ENCODE measurements around the gene TRIM50. TPM values are rescaled to one million over a fixed set of nuclear protein-coding genes. Genes with fewer than 3 reads are reported as not detected.
"Not testable (repeated sequence)": the region's sequence is repeated elsewhere in the genome, so short reads cannot be mapped to it uniquely, and the experiment has no call there.

The TRIM50 gene
- total and polyA plus RNA-seq, 2 of the 4 experiments (the other 2 are of a cell fraction): not detected

GRCh38 chr7:73311421-73311820, 16.5 kb downstream of the TRIM50 start:
- H3K14ac ChIP-seq (replicated peaks; ENCODE audit: low read depth, low read length); H3K56ac ChIP-seq (ENCODE audit: extremely low read depth, insufficient read depth, low read length); CTCF ChIA-PET; POLR2A ChIA-PET (ENCODE audit: unreplicated experiment); H2AK9ac ChIP-seq (replicated peaks; ENCODE audit: low read depth, low read length, poor library complexity); H3K9ac ChIP-seq (ENCODE audit: low read depth, low read length); BruUV-seq (replicated peaks); H3K4me1 ChIP-seq (ENCODE audit: control insufficient read depth, insufficient read depth, low read length); H3K4me2 ChIP-seq (ENCODE audit: low read depth, low read length); H4K5ac ChIP-seq (ENCODE audit: low read depth, low read length); H3K4ac ChIP-seq (ENCODE audit: low read depth, low read length); ATAC-seq (ENCODE audit: low read depth); dilution Hi-C loops (cut with HindIII; ENCODE audit: low sequenced_read_pairs, unreplicated experiment); H4K20me1 ChIP-seq (ENCODE audit: insufficient read depth, low read length); H3K23ac ChIP-seq (ENCODE audit: low read depth, low read length); H3K36me3 ChIP-seq (ENCODE audit: control insufficient read depth, insufficient read depth, low read length); in situ Hi-C loops (cut with MboI; ENCODE audit: low sequenced_read_pairs); intact Hi-C loops (cut with micrococcal nuclease); H3K9me3 ChIP-seq (ENCODE audit: control insufficient read depth, insufficient read depth, low read length); H4K91ac ChIP-seq (ENCODE audit: insufficient read depth, low read depth, low read length); H2AK5ac ChIP-seq (ENCODE audit: low read depth, low read length); H3K27me3 ChIP-seq (ENCODE audit: control insufficient read depth, insufficient read depth, low read length); H2BK15ac ChIP-seq (ENCODE audit: low read depth, low read length); H3K27ac ChIP-seq (ENCODE audit: insufficient read depth, low read length); H3K18ac ChIP-seq (ENCODE audit: low read depth, low read length); H3K9me1 ChIP-seq (ENCODE audit: insufficient read depth, low read length); H3K4me3 ChIP-seq (ENCODE audit: insufficient read depth, low read depth, low read length); H2BK5ac ChIP-seq (ENCODE audit: low read depth, low read length, poor library complexity, severe bottlenecking): not testable (repeated sequence)
- Histone ChIP-seq H3K79me1 (ENCODE audit: low read depth in 1 of 2, low read length in 2 of 2) (peaks cover 13 to 30% of the 10 kb centered on the region in 2 experiments), H4K8ac (ENCODE audit: low read depth in 2 of 2, low read length in 2 of 2) (peak overlapping the region in 1 of 2 experiments; percentile 42; a peak in 2 of 4 replicates), H2AFZ (replicated peaks; ENCODE audit: low read length, poor library complexity) (peak overlapping the region; percentile 80), H2BK120ac (ENCODE audit: low read depth, low read length) (0 out of 2 replicates have a peak overlapping the region, but pooled peaks have one; percentile 54), H2BK20ac (ENCODE audit: low read depth, low read length) (0 out of 2 replicates have a peak overlapping the region, but pooled peaks have one; percentile 35)
- DNase-seq: peak; percentile 3
- WGBS, 2 experiments (ENCODE audit: extremely low coverage in 2 of 2, insufficient read length in 1 of 2): no CpG with 5 or more reads among the region's 7 CpGs
